Measurements from ENCODE around the gene PLPP2. TPM values are rescaled to one million over a fixed set of nuclear protein-coding genes. Genes with fewer than 3 reads are reported as not detected.

Gene PLPP2
- total and polyA plus RNA-seq, 2 of the 4 experiments (the other 2 are of a cell fraction): 2.3 to 4.2 TPM

- Histone ChIP-seq H4K8ac (ENCODE audit: low read depth in 2 of 2, low read length in 2 of 2) (no peak overlapping the region), H4K91ac (ENCODE audit: insufficient read depth, low read depth, low read length) (no peak overlapping the region), H3K4me3 (ENCODE audit: insufficient read depth, low read depth, low read length) (no peak overlapping the region), H3K4me2 (ENCODE audit: low read depth, low read length) (no peak overlapping the region), H3K23ac (ENCODE audit: low read depth, low read length) (no peak overlapping the region), H2AK5ac (ENCODE audit: low read depth, low read length) (no peak overlapping the region), H3K36me3 (ENCODE audit: control insufficient read depth, insufficient read depth, low read length) (peaks cover 55% of the 10 kb centered on the region), H2BK20ac (ENCODE audit: low read depth, low read length) (no peak overlapping the region), H4K20me1 (ENCODE audit: insufficient read depth, low read length) (peaks cover 55% of the 10 kb centered on the region), H3K9me1 (ENCODE audit: insufficient read depth, low read length) (peaks cover 3% of the 10 kb centered on the region), H2AK9ac (replicated peaks; ENCODE audit: low read depth, low read length, poor library complexity) (no peak overlapping the region), H2AFZ (replicated peaks; ENCODE audit: low read length, poor library complexity) (no peak overlapping the region), H3K27me3 (ENCODE audit: control insufficient read depth, insufficient read depth, low read length) (no peaks in the 10 kb centered on the region), H4K5ac (ENCODE audit: low read depth, low read length) (no peak overlapping the region), H3K9ac (ENCODE audit: low read depth, low read length) (no peak overlapping the region), H2BK15ac (ENCODE audit: low read depth, low read length) (no peak overlapping the region), H3K4ac (ENCODE audit: low read depth, low read length) (no peak overlapping the region), H3K56ac (ENCODE audit: extremely low read depth, insufficient read depth, low read length) (no peak overlapping the region), H3K4me1 (ENCODE audit: control insufficient read depth, insufficient read depth, low read length) (no peaks in the 10 kb centered on the region), H3K27ac (ENCODE audit: insufficient read depth, low read length) (no peak overlapping the region), H3K18ac (ENCODE audit: low read depth, low read length) (no peak overlapping the region), H3K79me1 (ENCODE audit: low read depth in 1 of 2, low read length in 2 of 2) (peaks cover 26 to 60% of the 10 kb centered on the region in 2 experiments), H2BK5ac (ENCODE audit: low read depth, low read length, poor library complexity, severe bottlenecking) (no peak overlapping the region), H3K14ac (replicated peaks; ENCODE audit: low read depth, low read length) (no peak overlapping the region), H2BK120ac (ENCODE audit: low read depth, low read length) (no peak overlapping the region), H3K9me3 (ENCODE audit: control insufficient read depth, insufficient read depth, low read length) (peaks cover 7% of the 10 kb centered on the region; the same call in 1 of the 2 replicates)
- dilution Hi-C loops (cut with HindIII; ENCODE audit: low sequenced_read_pairs, unreplicated experiment) (no loop called here), intact Hi-C loops (cut with micrococcal nuclease) (no loop called here), in situ Hi-C loops (cut with MboI; ENCODE audit: low sequenced_read_pairs) (no loop called here)
- DNase-seq (no peak), ATAC-seq (ENCODE audit: low read depth) (no peak)
- ChIA-PET POLR2A (ENCODE audit: unreplicated experiment) (no interaction called here), CTCF (no interaction called here)
- no TSS peak for BruUV-seq (replicated peaks)
- no peak for TF ChIP-seq FOS (IDR thresholded peaks at IDR 0.05; ENCODE audit: low read depth, low read length)
- TF ChIP-seq RAD21 (IDR thresholded peaks at IDR 0.05; ENCODE audit: low read length): no peak
- TF ChIP-seq RFX5 (IDR thresholded peaks at IDR 0.05; ENCODE audit: low read depth, low read length): no peak
- no peak for TF ChIP-seq SMC3 (IDR thresholded peaks at IDR 0.05; ENCODE audit: low read depth, low read length)
- TF ChIP-seq CTCF (conservative IDR thresholded peaks at IDR 0.05; ENCODE audit: low read depth, low read length): no peak
- TF ChIP-seq CHD1 (IDR thresholded peaks at IDR 0.05; ENCODE audit: low read depth, low read length): no peak
- no peak for TF ChIP-seq POLR2A (IDR thresholded peaks at IDR 0.05; ENCODE audit: low read depth, low read length)
- TF ChIP-seq CEBPB (IDR thresholded peaks at IDR 0.05; ENCODE audit: low read depth, low read length): no peak
- TF ChIP-seq MAZ (IDR thresholded peaks at IDR 0.05; ENCODE audit: borderline replicate concordance, low read depth, low read length): no peak
- TF ChIP-seq MAFK (IDR thresholded peaks at IDR 0.05; ENCODE audit: low read depth, low read length): no peak
- TF ChIP-seq MXI1 (IDR thresholded peaks at IDR 0.05; ENCODE audit: borderline replicate concordance, low read depth, low read length): no peak
- no peak for TF ChIP-seq BHLHE40 (IDR thresholded peaks at IDR 0.05; ENCODE audit: low read depth, low read length)
- no peak for TF ChIP-seq USF2 (IDR thresholded peaks at IDR 0.05; ENCODE audit: low read depth, low read length)
- TF ChIP-seq RCOR1 (IDR thresholded peaks at IDR 0.05; ENCODE audit: insufficient replicate concordance, low read length): no peak
- no peak for TF ChIP-seq NFE2L2 (IDR thresholded peaks at IDR 0.05; ENCODE audit: low read depth, low read length)
- TF ChIP-seq ELK1 (IDR thresholded peaks at IDR 0.05; ENCODE audit: borderline replicate concordance, low read depth, low read length): no peak
- WGBS, 2 experiments (ENCODE audit: extremely low coverage in 2 of 2, insufficient read length in 1 of 2): no CpG with 5 or more reads among the region's 10 CpGs
Observed at GRCh38 chr19:317710-318508, 26.7 kb upstream of the PLPP2 start.

All from IMR-90 (cell line).